Right atrium auricular region (tissue), 2 donors: ENCODE results near the gene BRD1. TPM values are rescaled to one million over a fixed set of nuclear protein-coding genes. Genes with fewer than 3 reads are reported as not detected.

Source experiments
- DNase-seq: peaks from one replicate; pipeline ENCODE4 v3.0.0-alpha.2; 2019; ENCODE audit warnings: low spot score
- H3K27ac ChIP-seq, 2 donors: fragments of 200-600 bp; sonication (generic); 1 replicate in 1 of 2; 2 replicates in 1 of 2; pipeline ENCODE4 v1.5.1; 2016 to 2019
- H3K27me3 ChIP-seq, 2 donors: fragments of 200-600 bp; sonication (generic); one replicate each; pipeline versions ENCODE4 v1.5.1 to v1.6.0; 2017 to 2019
- H3K36me3 ChIP-seq: fragments of 200-600 bp; sonication (generic); one replicate; pipeline ENCODE4 v1.5.1; 2016
- H3K4me1 ChIP-seq, 2 donors: fragments of 200-600 bp; sonication (generic); one replicate each; pipeline versions ENCODE4 v1.5.1 to v1.6.0; 2017 to 2019
- H3K4me3 ChIP-seq, 2 donors: fragments of 200-600 bp; sonication (generic); 1 replicate in 1 of 2; 2 replicates in 1 of 2; pipeline ENCODE4 v1.5.1; 2017 to 2019; ENCODE audit warnings: mild to moderate bottlenecking in 1 of 2, moderate library complexity in 1 of 2
- H3K9me3 ChIP-seq, 2 donors: fragments of 200-600 bp; sonication (generic); one replicate each; pipeline ENCODE4 v1.5.1; 2019
- CTCF ChIP-seq, 2 donors: fragments of 200-600 bp; sonication (generic); IDR thresholded peaks; one replicate each; pipeline ENCODE4 v1.5.1; 2019; ENCODE audit warnings: antibody characterized with exemption in 2 of 2
- total RNA-seq, 2 donors: library from RNA; depleted of rRNA; stranded (reverse); fragments of >200 nt; gene quantifications; one replicate each; pipeline ENCODE4 v1.1.0, GENCODE V29; 2016

Gene BRD1
- total RNA-seq, 2 donors from 2014 or later: 17.7 to 20.8 TPM

GRCh38 chr22:49774046-49774445 lies 53.6 kb downstream of the BRD1 start:
- Histone ChIP-seq H3K27me3 (no peaks in the 10 kb centered on the region), H3K4me1 (no peaks in the 10 kb centered on the region), H3K4me3 (no peak overlapping the region), H3K27ac (no peak overlapping the region), H3K9me3 (no peaks in the 10 kb centered on the region), H3K36me3 (peaks cover 52% of the 10 kb centered on the region)
- no peak for DNase-seq
- no peak for TF ChIP-seq CTCF (IDR thresholded peaks at IDR 0.05)

GRCh38 chr22:49773531-49773930 lies 54.1 kb downstream of the BRD1 start:
- no peak for DNase-seq
- TF ChIP-seq CTCF (IDR thresholded peaks at IDR 0.05): no peak
- Histone ChIP-seq H3K27me3 (no peaks in the 10 kb centered on the region), H3K36me3 (peaks cover 52% of the 10 kb centered on the region), H3K4me1 (no peaks in the 10 kb centered on the region), H3K4me3 (no peak overlapping the region), H3K9me3 (no peaks in the 10 kb centered on the region), H3K27ac (no peak overlapping the region)

GRCh38 chr22:49772692-49773091 lies 55.0 kb downstream of the BRD1 start:
- Histone ChIP-seq H3K4me1 (no peaks in the 10 kb centered on the region), H3K4me3 (no peak overlapping the region), H3K27ac (no peak overlapping the region), H3K36me3 (peaks cover 52% of the 10 kb centered on the region), H3K9me3 (no peaks in the 10 kb centered on the region), H3K27me3 (no peaks in the 10 kb centered on the region)
- TF ChIP-seq CTCF (IDR thresholded peaks at IDR 0.05): no peak
- DNase-seq: no peak

GRCh38 chr22:49771266-49772065 lies 56.2 kb downstream of the BRD1 start:
- Histone ChIP-seq H3K4me3 (no peak overlapping the region), H3K36me3 (peaks cover 41% of the 10 kb centered on the region), H3K27me3 (no peaks in the 10 kb centered on the region), H3K9me3 (peaks cover 8 to 10% of the 10 kb centered on the region in 2 donors), H3K27ac (no peak overlapping the region), H3K4me1 (no peaks in the 10 kb centered on the region)
- DNase-seq: no peak
- TF ChIP-seq CTCF (IDR thresholded peaks at IDR 0.05): no peak

- no peak overlapping the region for H3K4me3 ChIP-seq
- peaks cover 8 to 17% of the 10 kb centered on the region in 2 donors for H3K9me3 ChIP-seq
- H3K27me3 ChIP-seq: no peaks in the 10 kb centered on the region
- no peaks in the 10 kb centered on the region for H3K4me1 ChIP-seq
- no peak overlapping the region for H3K27ac ChIP-seq
- no peak for DNase-seq
- peaks cover 34% of the 10 kb centered on the region for H3K36me3 ChIP-seq
- TF ChIP-seq CTCF (IDR thresholded peaks at IDR 0.05): no peak
Measured at GRCh38 chr22:49770547-49771265, 57.0 kb downstream of the BRD1 start.
